ENCODE measurements around the gene MIEF1.

The MIEF1 gene

DNA sequence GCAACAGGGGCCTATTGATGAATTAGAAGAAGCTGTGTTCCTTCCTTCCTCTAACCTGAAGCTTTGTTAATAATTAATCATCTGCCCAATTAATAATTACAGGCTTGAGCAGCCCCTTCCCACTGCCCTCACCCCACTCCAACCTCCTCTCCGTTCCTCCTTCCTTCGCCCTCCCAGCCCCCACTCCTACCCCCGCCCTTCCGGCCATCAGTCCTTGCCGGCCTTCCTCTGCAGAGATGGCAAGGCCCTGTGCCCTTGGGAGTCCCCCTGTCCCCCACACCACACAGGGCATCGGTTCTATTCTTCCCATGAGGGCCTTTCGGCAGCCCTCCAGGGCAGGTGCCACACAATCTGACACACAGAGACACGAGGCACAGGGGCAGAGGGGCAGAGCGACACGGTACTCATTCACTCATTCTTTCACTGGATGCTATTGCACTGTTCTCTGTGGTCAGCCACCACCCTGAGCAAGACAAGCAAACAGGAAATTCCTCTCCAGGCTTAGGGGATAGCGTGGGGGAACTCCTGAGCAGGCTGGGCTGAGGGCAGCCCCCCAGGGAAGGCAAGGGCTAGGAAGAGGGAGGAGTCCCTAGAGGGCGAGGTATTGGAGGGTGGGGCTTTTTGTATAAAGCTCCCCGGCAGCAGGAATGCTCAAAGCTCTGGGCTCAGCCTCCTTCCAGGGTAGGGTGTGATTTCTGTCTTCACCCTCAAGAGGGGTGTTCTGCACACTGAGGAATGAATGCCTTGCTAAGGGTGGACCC lies 30.5 kb upstream of the MIEF1 start:
- DNase-seq: no peak

DNA sequence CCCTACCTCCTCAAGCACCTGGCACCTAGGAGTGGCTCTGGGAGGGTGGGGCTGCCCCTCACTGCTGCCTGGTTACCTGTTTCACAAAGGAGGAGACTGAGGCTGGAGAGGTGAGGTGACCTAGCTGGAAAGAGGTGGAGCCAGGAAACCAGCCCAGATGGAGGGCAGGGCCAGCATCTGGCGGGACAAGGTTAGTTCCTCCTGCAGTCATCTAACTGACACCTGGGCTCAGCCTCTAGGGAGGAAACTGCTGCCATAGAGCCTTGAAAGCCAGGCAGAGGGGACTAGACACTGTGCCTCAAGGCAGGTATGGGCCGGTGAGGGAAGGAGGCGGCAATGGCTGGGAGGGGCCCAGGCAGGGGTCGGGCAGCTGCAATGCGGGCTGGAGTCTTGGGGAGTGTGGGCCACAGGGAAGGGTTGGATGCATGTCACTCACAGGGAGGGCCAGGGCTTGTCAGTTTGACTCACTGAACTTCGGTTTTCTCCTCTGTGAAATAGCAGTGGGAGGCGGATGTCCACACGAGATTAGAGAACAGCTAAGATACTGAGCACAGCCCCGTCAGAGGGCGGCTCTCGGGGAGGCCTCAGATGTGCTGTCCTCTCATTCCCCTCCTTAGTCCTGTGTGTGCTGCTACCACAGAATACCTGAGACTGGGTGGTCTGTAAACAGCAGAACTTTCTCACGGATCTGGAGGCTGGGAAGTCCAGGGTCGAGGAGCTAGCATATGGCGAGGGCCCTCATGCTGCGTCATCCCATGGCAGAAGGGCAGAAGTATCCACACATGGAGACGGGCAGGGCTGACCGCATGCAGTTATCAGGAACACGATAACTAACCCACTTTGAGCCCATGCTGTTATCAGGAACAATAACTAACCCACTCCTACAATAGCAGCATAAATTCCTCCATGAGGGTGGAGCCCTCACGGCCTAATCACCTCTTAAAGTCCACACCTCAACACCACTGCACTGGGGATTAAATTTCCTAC lies 29.2 kb upstream of the MIEF1 start:
- no peak for DNase-seq

DNA sequence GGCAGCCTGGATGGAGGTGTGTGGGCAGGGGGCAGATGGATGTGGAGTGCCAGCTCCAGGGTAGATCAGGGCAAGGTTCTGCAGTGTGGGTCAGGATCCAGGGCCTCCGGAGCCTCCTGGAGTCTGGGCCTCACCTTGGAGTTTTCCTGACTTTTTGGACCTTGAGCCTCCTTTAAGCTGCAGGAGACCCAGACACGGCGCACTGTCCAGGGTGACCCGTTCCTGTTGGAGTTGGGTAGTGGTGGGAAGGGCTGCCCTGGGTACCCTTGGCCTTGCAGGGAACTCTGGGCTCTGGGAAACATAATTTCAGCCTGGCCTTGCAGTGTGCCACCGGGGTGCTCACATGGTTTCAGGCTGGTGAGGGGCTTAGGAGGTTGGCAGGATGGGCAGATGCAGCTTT lies 28.2 kb upstream of the MIEF1 start:
- DNase-seq: no peak

DNA sequence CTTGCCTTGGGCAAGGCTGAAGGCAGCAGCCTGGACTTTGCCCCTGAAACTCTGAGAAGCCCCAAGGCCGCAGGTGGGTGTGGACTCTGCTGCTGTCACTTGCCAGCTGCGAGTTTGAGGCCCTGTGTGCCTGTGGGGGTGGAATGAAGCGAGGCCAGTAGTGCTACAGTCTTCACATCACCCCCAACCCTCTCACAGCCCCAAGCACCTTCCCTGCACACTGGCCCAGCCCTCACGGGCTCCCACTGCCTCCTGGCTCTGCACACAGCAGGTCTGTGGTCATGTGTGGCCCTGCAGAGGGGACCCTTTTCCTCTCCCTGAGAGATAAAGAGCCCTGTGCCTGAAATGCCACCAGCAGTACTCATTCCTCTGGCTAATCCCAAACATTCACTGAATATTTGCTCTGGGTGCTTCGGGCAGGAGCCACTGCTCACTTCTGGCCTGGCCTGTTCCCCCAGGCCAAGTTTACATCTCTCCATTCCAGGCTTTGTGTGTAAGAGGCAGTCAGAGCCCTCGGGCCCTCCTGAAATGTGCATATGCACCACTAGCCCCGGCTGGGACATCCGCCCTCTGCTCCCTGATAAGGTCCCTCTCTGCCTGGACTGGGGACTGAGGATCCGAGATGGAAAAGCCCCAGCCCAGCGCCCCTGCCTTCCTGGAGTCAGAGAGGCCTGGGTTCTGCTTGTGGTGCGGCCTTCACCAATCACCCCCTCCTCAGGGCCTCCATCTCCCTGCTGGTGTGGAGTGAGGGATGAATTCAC lies 27.6 kb upstream of the MIEF1 start:
- no peak for DNase-seq

DNA sequence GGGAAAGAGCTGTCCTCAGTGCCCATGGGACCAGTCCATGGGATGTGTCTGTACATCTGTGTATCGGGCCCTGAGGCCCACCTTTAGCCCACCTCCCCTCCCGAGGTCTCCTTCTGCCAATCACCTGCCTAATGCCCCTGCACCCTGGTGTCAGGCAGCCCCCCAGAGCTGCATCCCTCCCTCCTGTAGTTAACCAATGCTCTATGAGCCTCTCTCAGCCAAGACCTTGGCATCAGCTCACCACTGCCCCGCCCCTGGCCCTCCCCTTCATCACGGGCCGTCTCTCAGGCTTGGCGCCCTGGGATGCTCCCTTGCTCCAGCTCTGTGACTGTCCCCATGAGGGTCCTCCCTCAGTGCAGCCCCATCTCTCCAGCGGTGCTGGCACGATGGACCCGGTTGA lies 26.8 kb upstream of the MIEF1 start:
- no peak for DNase-seq

DNA sequence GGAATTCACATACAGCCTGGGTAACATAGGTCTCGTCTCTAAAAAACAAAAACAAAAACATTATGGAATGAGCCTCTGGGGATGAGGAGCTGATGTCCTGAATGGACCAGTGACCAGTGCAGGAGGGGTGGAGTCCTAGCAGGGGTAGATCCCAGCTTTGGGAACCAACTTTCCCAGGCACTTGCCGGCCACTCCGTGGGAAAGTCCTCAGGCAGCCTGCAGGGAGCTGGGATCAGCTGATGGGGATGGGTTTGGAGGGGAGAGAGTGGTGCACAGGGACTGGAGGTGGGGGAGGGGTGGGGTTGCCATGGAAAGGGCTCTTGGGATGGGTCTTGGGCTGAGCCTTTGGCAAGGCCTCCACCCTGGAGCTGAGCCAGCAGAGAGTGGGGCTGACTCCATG lies 26.2 kb upstream of the MIEF1 start:
- no peak for DNase-seq

DNA sequence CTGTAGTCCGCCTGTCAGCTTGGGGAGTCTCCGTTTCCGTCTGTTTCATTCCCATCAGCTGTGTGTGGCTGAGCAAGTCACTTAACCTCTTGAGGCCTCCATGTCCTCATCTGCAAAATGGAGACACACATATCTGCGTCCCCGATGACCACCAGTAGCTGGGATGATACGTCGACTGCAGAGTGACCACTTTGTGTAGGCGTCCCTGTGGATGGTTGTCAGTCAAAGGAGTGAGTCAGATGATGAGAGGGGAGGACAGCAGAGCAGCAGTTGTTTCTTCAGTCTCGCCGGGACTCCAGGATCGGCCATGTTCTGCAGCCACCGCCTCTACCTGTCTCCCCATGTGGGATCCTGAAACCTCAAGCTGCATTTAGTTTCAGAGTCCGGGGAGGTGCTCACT lies 25.4 kb upstream of the MIEF1 start:
- DNase-seq: no peak

DNA sequence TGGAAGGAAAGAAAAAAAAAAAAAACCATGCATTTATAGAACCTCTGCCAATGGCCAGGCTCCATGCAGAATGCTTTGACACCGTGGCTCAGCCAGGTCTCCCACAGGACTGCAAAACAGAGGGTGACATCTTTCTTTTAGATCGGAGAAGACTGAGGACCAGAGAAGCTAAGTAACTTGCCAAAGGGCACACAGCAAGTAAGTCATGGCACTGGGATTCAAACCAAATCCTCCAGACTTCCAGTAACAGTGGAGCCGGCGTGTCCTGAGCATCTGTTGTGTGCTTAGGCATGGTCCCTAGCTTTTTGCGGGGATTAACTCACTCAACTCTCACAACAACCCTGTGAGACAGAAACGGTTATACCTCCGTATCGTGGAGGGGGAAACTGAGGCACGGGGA lies 24.5 kb upstream of the MIEF1 start:
- DNase-seq: no peak

DNA sequence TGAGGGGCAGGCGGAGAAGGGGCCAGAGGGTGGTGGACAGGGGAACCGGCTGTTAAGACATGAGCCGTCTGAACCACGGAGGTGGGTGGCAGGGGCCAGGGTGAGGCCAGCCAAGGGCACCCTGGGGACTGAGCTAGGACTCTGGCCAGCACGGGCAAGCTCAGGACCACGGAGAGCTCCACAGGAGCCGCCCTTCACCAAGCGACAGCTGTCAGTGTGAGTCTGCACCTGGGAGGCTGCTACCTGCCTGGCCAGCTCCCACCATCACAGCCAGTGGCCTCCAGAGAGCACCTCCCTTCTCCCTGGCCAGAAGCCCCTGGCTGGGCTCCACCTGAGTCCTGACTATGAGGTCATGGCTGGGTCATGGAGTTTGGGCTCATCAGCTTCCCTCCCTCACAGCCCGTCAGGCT lies 23.6 kb upstream of the MIEF1 start:
- no peak for DNase-seq

DNA sequence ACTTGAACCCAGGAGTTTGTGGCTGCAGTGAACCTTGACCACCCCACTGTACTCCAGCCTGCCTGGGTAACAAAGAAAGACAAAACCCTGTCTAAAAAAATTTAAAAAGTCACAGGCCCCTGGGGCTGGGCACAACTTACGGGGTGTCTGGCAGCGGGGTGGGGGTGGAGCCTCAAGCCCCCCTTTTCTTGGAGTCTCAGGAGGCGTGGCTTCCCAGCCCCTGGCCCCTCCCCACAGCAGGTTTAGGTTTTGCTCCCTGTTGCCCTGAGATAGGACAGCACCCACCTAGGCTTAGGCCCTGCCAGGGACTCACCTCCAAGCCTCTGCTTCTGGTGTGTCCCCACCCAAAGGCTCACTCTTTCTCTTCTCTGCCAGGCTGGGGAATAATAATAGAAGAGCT lies 22.8 kb upstream of the MIEF1 start:
- DNase-seq: no peak

DNA sequence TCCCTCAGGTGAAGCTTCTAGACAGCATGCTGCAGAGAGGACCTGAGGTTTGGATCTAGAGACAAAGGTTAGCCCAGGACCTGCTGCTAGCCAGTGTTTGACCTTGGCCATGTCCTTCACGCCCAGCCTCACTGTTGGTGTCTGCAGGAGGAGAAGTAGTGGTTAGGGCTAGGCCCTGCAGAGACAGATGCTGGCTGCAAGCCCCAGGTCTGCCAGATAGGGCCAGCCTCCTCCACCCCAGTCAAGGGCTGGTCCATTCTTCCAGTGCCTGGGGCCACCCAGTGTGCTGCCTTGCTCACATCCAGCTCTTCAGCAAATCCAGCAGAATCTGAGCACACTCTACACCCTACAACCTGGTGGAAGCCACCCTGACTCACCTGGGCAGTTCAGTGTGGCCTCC lies 21.5 kb upstream of the MIEF1 start:
- DNase-seq: no peak

DNA sequence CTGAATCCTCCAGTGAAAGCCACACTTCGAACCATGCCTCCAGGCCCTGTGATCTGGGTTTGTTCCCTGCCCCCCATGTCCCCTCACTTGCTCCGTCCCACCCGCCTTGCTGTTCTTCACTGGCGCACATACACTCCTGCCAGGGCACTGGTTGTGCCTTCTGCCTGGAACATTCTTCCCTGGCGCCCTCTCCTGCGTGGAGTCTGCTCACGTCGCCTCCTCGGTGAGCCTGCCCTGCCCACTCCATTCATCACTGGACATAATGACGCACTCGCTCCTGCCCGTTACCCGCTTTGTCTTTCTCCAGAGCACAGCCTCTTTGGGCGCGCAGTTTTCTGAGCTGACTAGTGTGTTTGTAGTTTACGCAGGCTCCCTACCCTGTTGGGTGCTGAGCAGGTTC lies 21.0 kb upstream of the MIEF1 start:
- DNase-seq: no peak

DNA sequence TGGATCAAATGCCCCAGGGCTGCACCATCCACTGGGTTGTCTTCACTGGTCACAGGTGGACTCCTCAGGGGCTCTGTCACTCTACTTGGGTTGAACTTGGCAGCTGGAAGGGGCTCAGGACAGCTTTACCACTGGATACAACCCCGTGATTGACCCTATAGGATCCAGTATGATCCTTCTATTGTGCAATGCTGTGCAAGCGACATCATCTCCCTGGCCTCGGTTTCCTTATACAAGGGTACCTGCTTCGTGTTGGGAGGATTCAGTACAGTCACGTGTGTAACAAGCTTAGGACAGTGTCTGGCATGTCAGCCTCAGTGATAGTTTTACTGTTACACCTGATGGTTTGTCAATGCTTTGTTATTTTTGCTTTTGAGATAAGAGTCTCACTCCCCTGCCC lies 20.5 kb upstream of the MIEF1 start:
- DNase-seq: no peak

DNA sequence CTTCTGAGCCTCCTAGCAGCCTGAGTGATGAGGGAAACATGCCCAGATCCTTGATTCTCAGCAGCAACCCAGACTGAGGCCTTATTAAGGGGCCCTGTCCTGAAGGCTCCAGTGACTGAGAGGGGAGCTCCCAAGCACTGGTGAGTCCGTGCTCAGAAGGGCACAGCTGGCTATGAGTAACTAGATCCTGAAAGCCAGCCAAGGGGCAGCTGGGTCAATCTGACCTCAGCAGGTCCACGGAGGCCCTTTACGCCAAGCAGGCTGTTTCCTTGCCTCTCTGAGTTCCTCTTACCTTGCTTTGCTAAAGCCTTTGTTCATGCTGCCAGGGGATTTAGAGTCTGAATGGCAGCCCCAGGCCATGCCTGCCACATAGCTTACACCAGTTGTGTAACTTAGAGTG lies 19.3 kb upstream of the MIEF1 start:
- DNase-seq: no peak

DNA sequence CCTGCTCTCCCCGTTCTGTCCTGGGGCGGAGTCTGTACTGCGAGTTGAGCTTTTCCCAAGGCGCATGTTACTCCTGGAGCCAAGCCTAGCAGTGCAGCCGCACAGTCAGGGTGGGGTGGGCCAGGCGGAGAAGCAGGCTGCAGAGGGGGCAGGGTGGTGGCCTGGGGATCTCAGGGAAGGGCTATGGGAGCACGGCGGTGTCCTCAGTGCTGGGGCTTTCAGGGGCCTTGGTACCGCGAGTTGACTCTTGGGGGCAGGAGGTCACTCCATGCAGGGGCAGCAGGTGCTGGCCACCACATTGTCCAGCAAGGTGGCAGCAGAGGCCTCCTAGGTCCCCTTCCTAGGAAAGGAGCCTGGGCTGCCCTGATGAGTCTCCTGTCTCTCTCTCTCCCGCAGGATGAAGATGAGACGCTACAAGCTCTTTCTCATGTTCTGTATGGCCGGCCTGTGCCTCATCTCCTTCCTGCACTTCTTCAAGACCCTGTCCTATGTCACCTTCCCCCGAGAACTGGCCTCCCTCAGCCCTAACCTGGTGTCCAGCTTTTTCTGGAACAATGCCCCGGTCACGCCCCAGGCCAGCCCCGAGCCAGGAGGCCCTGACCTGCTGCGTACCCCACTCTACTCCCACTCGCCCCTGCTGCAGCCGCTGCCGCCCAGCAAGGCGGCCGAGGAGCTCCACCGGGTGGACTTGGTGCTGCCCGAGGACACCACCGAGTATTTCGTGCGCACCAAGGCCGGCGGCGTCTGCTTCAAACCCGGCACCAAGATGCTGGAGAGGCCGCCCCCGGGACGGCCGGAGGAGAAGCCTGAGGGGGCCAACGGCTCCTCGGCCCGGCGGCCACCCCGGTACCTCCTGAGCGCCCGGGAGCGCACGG lies 14.9 kb upstream of the MIEF1 start:
- no peak for DNase-seq

DNA sequence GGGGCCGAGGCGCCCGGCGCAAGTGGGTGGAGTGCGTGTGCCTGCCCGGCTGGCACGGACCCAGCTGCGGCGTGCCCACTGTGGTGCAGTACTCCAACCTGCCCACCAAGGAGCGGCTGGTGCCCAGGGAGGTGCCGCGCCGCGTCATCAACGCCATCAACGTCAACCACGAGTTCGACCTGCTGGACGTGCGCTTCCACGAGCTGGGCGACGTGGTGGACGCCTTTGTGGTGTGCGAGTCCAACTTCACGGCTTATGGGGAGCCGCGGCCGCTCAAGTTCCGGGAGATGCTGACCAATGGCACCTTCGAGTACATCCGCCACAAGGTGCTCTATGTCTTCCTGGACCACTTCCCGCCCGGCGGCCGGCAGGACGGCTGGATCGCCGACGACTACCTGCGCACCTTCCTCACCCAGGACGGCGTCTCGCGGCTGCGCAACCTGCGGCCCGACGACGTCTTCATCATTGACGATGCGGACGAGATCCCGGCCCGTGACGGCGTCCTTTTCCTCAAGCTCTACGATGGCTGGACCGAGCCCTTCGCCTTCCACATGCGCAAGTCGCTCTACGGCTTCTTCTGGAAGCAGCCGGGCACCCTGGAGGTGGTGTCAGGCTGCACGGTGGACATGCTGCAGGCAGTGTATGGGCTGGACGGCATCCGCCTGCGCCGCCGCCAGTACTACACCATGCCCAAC lies 14.1 kb upstream of the MIEF1 start:
- DNase-seq: no peak

DNA sequence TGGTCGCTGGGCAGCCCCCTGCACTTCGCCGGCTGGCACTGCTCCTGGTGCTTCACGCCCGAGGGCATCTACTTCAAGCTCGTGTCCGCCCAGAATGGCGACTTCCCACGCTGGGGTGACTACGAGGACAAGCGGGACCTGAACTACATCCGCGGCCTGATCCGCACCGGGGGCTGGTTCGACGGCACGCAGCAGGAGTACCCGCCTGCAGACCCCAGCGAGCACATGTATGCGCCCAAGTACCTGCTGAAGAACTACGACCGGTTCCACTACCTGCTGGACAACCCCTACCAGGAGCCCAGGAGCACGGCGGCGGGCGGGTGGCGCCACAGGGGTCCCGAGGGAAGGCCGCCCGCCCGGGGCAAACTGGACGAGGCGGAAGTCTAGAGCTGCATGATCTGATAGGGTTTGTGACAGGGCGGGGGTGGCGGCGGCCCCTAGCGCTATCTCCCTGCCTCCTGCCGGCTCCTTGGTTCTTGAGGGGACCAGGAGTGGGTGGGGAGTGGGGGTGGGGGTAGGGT lies 13.5 kb upstream of the MIEF1 start:
- DNase-seq: no peak

DNA sequence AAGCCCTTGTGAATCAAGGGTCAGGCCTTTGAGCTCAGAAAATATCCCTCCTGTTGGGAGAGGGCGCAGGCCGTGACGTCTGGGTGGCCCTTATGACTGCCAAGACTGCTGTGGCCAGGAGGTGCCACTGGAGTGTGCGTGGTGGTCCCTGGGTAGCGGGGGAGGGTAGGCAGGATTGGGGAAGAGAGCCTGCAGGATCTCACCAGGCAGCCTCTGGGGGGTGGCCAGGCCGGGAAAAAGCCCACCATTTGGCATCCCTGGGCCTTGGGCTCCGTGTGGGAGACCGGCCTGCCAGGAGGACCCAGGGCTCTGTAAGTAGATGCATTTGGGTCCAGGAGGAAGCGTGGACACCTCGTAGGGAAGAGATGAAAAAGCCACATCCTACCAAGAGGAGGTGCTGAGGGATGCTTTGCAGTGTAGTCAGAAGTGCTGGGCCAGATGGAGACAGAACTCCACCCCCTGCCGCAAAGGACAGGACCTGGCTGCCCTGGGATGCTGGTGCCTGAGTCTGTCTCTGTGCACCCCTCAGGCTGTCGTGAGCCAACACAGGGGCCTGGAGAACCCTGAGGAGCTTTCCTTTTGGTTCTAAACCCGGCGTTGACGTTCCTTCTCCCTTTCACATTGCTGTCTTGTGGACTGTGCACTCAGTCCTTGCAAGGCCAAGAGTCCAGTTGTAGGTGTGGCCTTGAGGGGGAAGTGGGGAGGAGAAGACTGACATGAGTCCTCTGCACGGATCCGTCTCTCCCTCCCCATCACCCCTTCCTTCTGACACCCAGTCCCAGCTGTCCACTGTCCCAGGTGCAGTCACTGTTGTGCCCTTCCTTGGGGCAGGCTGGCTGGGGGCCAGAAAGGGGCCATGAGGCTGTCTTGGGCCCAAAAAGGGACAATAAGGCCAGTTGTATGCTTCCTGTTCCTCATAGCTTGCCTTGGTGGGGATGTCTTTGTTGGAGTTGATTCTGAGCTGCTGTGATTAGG lies 12.7 kb upstream of the MIEF1 start:
- DNase-seq: no peak

DNA sequence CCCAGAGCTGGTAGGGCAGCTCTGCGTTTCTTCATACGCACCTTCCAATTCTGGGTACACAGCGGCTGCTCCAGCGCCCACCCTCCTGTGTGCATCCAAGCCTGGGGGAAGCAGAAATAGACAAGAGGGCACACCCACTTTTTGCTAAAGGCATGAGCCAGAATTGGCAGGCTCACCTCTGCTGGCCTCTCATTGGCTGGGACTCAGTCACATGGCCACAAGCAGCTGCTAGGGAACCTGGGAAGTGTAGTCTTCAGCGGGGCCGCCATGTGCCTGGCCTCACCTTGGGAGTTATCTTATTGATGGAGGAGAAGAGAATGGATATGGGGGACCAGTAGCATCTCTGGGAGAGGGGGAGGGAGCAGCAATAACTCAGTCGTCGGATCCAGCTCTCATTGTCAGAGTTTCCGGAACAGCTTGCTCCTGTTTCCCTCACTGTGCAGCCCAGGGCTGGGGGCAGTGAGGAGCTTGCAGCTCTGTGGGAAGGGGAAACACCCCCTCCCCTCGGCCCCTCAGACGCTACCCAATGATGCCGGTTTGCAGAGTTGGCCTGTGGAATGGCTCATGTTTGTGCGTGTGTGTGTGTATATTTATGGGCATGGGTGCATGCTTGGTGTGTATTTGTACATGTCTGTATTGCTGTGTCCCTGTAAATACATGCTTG lies 11.8 kb upstream of the MIEF1 start:
- peak; percentile 54 for DNase-seq
